ENCODE data around the gene MED14. TPM values are rescaled to one million over a fixed set of nuclear protein-coding genes. Genes with fewer than 3 reads are reported as not detected.

Gene MED14
- total RNA-seq, 2 experiments from 2014 or later = 42.5 to 43.0 TPM

DNA sequence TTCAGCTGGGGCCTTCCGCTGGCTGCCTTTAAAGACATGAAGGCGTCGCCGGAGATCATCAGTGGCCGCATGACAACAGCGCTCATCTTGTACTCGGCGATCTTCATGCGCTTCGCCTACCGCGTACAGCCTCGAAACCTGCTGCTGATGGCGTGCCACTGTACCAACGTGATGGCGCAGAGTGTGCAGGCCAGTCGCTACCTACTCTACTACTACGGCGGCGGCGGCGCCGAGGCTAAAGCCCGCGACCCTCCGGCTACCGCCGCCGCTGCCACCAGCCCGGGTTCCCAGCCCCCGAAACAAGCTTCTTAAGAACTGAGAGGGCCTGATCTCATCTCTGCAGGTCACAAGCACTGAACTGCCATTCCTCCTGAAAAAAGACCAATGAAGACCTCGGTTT, 111.7 kb downstream of the MED14 start:
- ChIA-PET POLR2A (no interaction called here), CTCF (no interaction called here)

DNA sequence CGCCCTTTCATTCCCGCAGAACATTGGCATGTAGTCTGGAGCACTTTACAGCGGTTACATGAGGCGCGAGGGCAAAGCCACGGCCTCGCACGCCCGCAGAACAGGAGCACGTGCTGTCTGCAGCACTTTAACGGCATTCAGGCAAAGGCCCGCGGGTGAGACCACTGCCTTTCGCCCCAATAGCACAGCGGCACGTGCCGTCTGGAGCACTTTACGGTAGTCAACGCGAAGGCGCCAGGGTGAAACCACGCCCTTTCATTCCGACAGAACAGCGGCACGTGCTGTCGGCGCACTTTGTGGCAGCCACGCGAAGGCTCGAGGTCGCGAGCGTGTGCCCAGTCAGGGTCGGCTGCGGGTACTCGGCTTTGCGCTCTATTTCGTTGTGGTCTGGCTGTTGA, 112.2 kb downstream of the MED14 start, which contains the start of gene MPC1L:
TSS of gene MPC1L (plus strand) at position 290 of the 398 bp plus-strand sequence. CDS start 138 bp downstream, outside the sequence.
- CTCF ChIA-PET = no interaction called here
- POLR2A ChIA-PET = no interaction called here

DNA sequence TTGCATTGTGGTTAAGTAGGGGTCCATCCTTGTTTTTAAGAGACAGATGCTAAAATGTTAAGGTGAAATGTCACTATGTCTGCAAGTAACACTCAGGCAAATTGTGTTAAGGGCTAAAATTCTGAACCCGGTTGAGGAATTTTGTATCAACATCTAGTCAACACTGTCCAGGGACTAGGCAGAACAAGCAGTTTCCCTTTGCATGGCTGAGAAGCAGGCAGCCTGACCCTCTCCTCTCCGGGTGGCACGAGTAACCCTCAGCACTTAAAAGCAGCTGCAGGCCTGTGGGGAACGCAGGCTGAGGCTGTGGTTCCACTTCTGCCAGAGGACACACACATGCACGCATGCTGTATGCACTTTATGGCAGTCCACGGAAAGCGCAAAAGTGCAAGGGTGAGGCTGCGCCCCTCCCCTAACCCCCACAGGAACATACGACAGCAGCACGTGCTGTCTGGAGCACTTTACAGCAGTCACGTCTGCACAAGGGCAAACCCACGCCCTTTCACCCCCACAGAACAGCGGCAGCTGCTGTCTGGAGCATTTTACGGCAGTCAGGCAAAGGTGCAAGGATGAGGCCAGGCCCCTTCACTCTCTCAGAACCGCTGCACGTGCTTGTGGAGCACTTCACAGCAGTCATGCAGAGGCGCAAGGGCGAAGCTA, 112.7 kb downstream of the MED14 start:
- ChIA-PET POLR2A (no interaction called here), CTCF (no interaction called here)

DNA sequence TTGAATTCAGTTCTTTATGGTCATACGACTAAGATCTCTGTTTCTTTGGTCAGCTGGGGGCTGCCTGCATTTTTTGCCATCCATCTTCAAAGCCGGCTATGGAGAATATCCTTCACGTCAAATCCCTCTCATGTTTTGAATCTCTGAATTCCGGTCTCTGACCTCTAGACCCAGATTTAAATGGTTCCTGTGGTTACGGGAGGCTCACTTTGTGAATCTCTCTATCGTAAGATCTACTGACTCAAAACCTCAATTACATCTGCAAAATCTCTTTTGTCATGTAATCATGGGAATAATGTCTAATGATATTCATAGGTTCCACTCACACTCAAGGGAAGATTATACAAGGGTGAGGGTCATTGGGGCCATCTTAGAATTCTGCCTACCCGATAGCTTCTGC, 117.8 kb downstream of the MED14 start:
- CTCF ChIA-PET = no interaction called here
- POLR2A ChIA-PET = no interaction called here

DNA sequence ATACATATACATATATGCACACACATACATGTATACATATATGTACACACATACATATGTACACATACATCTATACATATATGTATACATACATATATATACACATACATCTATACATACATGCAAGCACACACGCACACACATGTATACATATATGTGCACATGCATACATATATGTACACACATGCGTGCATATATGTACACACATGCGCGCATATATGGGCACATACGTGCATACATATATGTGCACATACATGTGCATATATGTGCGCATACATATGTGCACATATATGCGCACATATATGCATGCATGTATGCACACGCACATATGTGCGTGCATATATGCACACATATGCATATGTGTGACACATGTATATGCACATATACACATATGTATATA, 119.4 kb downstream of the MED14 start:
- ChIA-PET CTCF (no interaction called here), POLR2A (no interaction called here)

DNA sequence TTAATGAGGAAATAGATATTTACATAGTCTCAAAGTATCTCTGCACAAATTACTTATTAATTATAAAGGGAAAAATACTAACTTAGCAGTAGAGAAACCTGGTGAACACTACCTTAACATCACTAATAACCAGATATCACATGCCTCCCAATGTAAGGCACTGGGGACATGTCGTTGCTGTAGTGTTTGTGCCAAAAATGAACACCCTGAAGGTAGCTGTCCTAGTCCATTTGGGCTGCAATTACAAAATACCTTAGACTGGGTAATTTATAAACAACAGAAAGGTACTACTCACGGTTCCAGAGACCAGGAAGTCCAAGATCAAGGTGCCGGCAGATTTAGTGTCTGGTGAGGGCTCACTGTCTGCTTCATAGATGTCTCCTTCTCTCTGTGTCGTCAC, 122.8 kb downstream of the MED14 start:
- ChIA-PET CTCF (no interaction called here), POLR2A (no interaction called here)

DNA sequence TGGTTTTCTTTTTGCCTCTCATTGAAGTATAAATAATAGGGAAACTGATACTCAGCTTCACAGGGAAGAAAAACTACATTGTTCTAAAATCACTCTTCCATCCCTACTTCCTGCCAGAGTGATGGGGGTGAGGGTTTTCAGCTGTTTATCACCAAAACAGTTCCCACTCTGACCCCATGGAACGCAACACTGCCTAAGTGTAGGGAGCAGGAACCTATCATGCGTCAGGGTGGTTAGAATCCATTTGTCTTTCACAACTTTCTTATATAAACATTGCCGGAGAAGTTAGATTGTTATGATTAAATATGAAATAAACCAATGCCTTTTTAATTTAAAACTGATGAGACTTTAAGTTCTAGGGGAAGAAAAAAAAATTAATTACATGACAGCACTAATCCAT, 128.0 kb downstream of the MED14 start:
- CTCF ChIA-PET = no interaction called here
- POLR2A ChIA-PET = no interaction called here

DNA sequence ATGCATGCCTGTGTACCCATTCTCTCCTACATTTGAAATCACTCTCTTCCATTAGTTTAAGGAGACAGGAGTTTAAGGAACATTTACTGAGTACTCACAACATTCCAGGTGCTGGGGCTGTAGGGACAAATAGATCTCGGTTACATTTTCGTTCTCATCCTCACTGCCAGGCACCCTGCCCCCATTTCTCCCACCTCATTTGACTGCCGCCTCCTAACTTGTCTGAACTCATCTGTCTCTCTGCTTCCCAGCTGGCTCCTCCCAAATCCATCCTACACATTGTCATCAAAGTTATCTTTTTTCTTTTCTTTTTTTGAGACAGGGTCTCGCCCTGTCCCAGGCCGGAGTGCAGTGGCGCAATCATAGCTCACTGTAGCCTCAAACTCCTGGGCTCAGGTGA, 131.9 kb downstream of the MED14 start:
- CTCF ChIA-PET = no interaction called here
- POLR2A ChIA-PET = no interaction called here

Other genes with a start within 250 kb of the MED14 start
- gene ATP6AP2, start 154.6 kb downstream of the MED14 start, total RNA-seq = 10 to 100 TPM; 60.3 to 63.3 TPM
- not detected for gene MPC1L, start 112.1 kb downstream of the MED14 start, total RNA-seq
- gene CXorf38, start 88.0 kb downstream of the MED14 start, total RNA-seq = 10 to 100 TPM; 15.8 to 15.9 TPM